ENCODE data around the gene CANX.

Gene CANX

GRCh38 chr5:179774442-179774841 is 75.7 kb downstream of the CANX start:
- H3K27ac ChIP-seq = 0 out of 2 replicates have a peak overlapping the region, but pooled peaks have one; percentile 11
- no peak for TF ChIP-seq CTCF (conservative IDR thresholded peaks at IDR 0.05; ENCODE audit: low read depth)
- ChIA-PET CTCF (interaction anchor here (0.6 kb wide), 1 partner anchor 20 kb away, joined by 3 read pairs; the partner anchor contains the start of gene LTC4S), POLR2A (ENCODE audit: low non-redundant PET) (no interaction called here)
- no peak for DNase-seq (ENCODE audit: low spot score)

- DNase-seq (ENCODE audit: low spot score) = no peak
- no peak for TF ChIP-seq CTCF (conservative IDR thresholded peaks at IDR 0.05; ENCODE audit: low read depth)
- H3K27ac ChIP-seq = no peak overlapping the region
- POLR2A ChIA-PET (ENCODE audit: low non-redundant PET) = no interaction called here
- CTCF ChIA-PET = no interaction called here
These were observed 77.7 kb downstream of the CANX start for GRCh38 chr5:179776411-179776938.

GRCh38 chr5:179777456-179777855 is 78.7 kb downstream of the CANX start:
- ChIA-PET POLR2A (ENCODE audit: low non-redundant PET) (no interaction called here), CTCF (interaction anchor here (0.7 to 1.5 kb wide), 2 partner anchors 14 to 27 kb away, joined by 3 to 11 read pairs; no protein-coding TSS in a partner anchor)
- no peak for TF ChIP-seq CTCF (conservative IDR thresholded peaks at IDR 0.05; ENCODE audit: low read depth)
- no peak overlapping the region for H3K27ac ChIP-seq
- no peak for DNase-seq (ENCODE audit: low spot score)

- ChIA-PET POLR2A (ENCODE audit: low non-redundant PET) (no interaction called here), CTCF (interaction anchor here (0.7 to 1.5 kb wide), 2 partner anchors 15 to 28 kb away, joined by 3 to 11 read pairs; no protein-coding TSS in a partner anchor)
- no peak overlapping the region for H3K27ac ChIP-seq
- no peak for TF ChIP-seq CTCF (conservative IDR thresholded peaks at IDR 0.05; ENCODE audit: low read depth)
- no peak for DNase-seq (ENCODE audit: low spot score)
These were observed 79.1 kb downstream of the CANX start for GRCh38 chr5:179777909-179778308.

- CTCF ChIA-PET = no interaction called here
- no peak overlapping the region for H3K27ac ChIP-seq
- TF ChIP-seq CTCF (conservative IDR thresholded peaks at IDR 0.05; ENCODE audit: low read depth) = no peak
- no peak for DNase-seq (ENCODE audit: low spot score)
- POLR2A ChIA-PET (ENCODE audit: low non-redundant PET) = no interaction called here
These were observed 79.8 kb downstream of the CANX start for GRCh38 chr5:179778591-179778990.

GRCh38 chr5:179779826-179780225 is 81.1 kb downstream of the CANX start:
- no peak for DNase-seq (ENCODE audit: low spot score)
- no peak for TF ChIP-seq CTCF (conservative IDR thresholded peaks at IDR 0.05; ENCODE audit: low read depth)
- CTCF ChIA-PET = interaction anchor here (0.5 to 1.4 kb wide), 4 partner anchors 9 to 172 kb away, joined by 3 to 9 read pairs (median 4); no protein-coding TSS in a partner anchor
- H3K27ac ChIP-seq = peak overlapping the region; percentile 3; the same call in 1 of the 2 replicates
- POLR2A ChIA-PET (ENCODE audit: low non-redundant PET) = no interaction called here
